CD4-positive, alpha-beta T cell treated with Interleukin-6 for 4 hours (primary cell): Measurements from ENCODE around the gene SAMD3.
"Not testable (repeated sequence)": the region's sequence is repeated elsewhere in the genome, so short reads cannot be mapped to it uniquely, and the experiment has no call there.

Experiments
- DNase-seq: peaks from one replicate; pipeline ENCODE4 v3.0.0-alpha.2; 2020; ENCODE audit warnings: mixed read lengths

The SAMD3 gene

DNA sequence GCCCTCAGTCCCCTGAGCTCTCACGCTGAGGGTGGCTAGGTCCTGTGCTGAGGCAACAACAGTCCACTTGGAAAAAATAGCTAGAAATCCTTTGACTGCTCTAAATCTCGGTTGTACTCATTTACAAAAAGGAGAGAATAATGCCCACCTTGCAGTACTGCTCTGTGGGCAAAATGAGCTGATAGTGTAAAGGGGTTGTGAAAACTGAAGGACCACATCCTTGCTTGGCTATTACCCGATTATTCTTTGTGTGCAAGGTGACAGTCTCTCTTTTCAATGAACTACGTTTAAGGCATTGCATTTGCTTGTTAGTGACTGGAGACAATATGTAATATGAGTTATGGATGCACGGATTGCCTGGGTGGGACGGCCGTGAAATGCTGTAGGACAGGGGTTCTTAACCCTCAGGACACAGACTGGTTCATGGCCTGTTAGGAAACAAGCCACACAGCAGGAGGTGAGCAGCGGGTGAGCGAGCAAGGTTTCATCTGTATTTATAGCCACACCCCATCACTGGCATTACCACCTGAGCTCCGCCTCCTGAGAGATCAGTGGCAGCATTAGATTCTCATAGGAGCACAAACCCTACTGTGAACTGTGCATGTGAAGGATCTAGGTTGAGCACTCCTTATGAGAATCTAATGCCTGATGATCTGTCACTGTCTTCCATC, 14.6 kb downstream of the SAMD3 start:
- no peak for DNase-seq

- DNase-seq, result no peak
Observed at GRCh38 chr6:130206479-130206878, 16.3 kb downstream of the SAMD3 start.

- DNase-seq, result no peak
Observed at GRCh38 chr6:130204322-130204721, 18.4 kb downstream of the SAMD3 start.

DNA sequence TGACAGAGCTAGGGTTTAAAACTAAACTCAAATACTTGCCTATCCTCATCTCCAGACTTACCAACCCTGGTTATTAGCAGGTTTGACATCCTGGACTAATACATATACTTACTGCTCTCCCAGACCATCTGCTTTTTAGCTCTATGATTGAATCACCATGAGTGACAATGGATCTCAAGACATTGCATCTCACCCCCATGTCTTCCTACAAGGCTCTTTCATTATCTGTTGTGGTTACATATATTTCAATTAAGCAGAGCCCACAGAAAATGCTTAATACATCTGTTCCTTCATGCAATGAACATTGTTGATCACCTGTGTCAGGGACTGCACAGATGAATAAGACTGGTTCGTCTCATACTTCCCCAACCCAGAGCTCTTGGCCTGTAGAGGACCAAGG, 19.4 kb downstream of the SAMD3 start:
- no peak for DNase-seq

- no peak for DNase-seq
Observed at GRCh38 chr6:130202782-130203181, 20.0 kb downstream of the SAMD3 start.

- no peak for DNase-seq
Observed at GRCh38 chr6:130200020-130200419, 22.7 kb downstream of the SAMD3 start.

DNA sequence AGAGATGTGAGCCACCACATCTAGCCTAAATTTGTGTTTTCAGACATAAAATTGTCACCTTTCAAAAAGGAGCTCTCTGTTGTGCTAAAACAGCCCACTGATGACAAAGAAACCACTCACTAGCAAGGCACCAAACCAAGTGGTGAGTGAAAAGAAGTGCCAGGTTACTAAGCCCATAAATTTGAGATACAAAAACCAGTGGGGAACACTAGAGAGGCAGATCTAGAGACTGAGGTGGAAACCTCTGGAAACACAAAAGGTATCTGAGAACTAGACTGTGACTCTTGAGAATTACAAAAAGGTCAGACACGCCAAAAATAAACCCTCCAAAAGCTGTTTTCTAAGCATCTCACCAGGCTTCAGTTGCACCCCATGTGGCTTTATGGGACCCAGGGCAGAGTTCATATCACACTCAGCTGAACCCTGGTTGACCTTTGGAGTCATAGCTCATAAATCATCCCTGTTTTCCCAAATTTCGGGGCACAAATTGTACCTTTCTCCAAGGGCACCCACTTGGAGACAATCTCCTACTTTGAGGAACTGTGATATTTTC, 24.2 kb downstream of the SAMD3 start:
- no peak for DNase-seq

DNA sequence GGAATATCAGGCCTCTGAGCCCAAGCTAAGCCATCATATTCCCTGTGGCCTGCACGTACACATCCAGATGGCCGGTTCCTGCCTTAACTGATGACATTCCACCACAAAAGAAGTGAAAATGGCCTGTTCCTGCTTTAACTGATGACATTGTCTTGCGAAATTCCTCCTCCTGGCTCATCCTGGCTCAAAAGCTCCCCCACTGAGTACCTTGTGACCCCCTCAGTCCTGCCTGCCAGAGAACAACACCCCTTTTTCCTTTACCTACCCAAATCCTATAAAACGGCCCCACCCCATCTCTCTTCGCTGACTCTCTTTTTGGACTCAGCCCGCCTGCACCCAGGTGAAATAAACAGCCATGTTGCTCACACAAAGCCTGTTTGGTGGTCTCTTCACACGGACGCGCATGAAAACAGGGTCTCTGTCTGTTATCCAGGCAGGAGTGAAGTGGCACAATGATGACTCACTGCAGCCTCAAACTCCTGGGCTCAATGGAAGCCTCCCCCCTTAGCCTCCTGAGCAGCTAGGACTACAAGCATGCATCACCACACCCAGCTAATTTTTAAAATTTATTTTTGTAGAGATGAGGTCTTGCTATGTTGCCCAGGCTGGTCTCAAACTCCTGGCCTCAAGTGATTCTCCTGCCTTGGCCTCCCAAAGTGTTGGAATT, 24.8 kb downstream of the SAMD3 start:
- not testable (repeated sequence) for DNase-seq

- not testable (repeated sequence) for DNase-seq
Observed at GRCh38 chr6:130194434-130194833, 28.3 kb downstream of the SAMD3 start.

DNA sequence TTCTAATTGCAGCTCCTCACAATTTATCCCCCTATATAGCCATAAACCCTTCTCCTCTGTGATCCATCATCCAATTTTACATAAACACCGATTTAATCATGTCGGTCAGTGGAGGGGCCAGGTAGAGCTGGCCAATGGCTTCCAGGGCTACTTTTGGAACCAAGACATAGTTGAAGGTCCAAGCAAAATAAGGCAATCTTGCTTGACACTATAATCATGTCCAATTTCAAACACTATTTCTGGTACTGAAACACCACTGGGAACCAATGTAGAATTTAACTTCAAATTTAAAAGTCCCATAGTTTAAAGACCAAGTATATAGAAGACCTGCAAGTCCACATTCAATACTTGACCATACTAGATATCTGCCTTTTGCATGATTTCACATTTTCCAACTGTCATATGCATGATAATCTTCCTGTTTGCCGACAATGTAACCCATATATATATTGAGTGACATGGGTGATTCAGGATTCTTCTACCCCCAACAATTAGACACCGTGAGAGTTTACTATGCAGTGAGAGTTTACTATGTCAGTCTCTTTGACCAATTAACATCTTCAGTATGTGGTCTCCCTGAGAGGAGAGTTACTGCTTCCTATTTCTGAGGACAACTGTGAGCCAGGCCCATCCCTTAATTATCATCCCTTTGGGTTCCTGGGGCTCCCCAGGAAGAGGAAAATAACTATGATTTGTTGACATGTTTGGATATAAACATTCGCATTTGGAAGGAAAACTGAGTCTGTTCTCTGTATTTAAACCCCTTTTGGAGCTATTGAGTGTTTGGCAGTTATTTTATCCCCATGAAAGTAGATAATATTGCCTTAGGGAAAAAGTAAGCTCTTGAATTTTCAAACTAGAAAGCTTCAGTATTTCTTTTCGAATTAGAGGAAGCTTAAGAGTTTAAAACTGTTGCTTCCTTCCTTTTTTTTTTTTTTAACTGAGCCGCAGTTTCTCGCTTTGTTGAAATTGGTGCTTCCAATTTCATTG, 31.8 kb downstream of the SAMD3 start:
- no peak for DNase-seq

GRCh38 chr6:130189531-130190397, 33.0 kb downstream of the SAMD3 start:
- no peak for DNase-seq

DNA sequence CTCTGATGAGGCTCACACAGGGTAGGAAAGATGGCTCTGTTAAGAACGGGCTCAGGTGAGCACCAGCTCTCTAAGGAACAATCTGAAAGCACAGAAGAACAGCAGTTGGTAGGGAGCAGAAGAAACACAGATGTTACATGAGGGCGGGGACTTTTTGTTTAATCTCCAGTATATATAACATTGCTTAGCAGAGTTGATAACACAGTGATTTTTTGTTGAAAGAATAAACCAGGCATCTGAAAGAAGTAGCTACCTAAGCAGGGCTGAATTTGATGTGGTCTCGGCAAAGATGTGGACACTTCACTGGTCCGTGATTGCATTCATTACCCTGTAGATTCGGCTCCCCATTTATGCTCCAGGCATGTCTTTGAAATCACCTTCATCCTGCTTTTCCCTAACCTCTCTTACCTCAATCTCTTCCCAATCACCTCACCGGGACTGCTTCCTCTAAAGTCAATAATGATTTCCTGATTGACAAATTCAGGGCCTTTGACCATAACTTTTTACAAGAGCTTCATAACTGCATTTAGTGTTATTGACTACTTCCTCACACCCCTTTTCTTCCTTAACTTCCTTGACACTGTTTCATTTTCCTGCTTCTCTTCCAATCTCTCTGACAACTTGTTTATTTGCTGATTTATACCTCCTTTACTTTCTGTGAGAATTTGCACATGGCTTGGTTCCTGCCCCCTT, 34.4 kb downstream of the SAMD3 start:
- no peak for DNase-seq

DNA sequence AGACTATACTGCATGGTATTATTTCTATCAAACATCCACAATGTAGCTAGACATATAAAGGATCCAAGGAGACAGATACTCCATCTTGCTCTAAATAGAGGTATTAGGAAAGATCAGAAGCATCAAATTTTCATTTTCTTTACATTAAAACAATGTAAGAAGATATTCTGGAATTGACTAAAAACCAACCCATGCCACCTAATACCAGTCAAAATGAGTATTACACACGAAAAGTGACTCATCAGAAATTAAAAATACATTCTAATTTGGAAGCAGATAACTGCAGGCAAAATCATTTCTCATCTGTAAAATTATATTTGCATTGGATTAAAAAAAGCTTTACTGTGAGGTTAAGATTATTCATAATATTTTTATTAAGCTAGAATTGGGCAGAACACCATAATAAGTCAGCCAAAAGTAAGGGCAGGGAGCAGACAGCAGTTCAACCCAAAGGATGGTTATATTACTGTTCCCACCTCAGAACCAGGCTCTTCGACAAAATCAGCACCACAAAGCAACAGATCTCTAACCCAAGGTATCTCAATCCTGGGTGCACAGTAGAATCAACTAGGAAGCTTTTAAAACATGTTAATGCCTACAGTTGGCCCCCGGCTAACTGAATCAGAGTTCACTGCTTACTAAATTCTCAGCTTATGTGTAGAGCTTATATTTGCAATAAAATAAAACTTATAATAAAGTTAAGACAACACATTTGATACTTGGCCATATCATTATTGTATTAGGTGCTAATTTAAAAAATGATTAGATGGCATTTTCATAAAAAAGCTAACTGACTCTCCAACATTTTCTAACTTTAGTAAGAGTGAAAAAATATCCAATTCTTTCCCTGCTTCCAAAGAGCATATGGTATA, 35.2 kb downstream of the SAMD3 start:
- DNase-seq, result no peak

- DNase-seq, result no peak
Observed at GRCh38 chr6:130185658-130186057, 37.1 kb downstream of the SAMD3 start.

DNA sequence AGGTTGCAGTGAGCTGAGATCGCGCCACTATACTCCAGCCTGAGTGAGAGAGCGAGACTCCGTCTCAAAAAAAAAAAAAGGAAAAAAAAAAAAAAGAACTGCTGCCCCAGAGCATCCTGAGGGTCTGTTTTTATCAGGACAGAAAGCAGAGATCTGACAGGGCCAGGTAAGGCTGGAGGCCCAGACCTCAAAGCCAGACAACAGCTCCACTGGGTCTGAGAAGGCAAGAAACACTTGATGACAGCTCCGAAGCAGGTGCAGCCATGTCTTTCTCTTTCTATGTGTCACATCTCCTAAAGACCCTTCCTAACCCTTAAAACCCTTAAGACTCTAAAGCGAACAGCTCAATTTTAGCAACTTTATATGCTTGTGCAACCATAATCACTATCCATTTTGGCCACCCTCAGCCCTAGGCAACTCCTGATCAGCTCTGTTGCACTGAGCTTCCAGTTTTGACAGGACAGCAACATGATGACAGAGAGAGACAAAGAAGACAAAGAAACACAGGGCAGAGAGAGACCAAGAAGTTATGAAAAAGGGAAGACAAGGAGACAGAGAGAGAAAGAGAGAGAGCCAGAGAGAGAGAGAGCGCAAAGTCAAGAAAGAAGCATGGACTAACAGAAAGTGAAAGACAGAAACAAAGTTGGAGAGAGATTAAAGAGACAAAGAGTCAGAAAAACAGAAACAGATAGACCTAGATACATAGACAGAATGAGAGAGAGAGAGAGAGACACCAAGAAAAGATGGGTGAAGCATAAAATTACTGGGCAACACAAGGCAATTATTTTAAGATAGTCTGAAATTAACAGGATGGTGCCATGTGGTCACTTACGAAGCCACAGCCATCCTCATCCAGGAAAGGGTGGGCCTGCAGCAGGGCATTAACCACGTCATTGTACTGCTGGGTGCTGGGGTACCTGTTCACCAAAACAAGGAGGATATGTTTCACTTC, 39.2 kb downstream of the SAMD3 start:
- peak; percentile 57 for DNase-seq

DNA sequence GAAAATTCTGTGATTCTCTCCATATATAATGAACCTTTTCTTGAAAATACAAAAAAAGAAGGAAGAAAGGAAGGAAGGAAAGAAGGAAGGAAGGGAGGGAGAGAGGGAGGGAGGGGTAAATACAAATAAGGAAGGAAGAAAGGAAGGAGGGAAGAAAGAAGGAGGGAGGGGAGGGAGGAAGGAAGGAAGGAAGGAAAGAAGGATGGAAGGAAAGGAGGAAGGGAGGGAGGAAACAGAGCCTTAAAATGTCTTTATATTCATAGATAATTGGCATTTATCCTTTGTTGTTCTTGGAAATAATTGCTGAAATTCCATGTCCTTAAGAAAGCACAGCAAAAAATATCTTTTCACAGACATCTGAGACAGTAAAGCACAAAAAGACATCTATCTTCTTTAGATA, 40.3 kb downstream of the SAMD3 start:
- DNase-seq, result no peak

GRCh38 chr6:130178692-130179091, 44.1 kb downstream of the SAMD3 start:
- no peak for DNase-seq

DNA sequence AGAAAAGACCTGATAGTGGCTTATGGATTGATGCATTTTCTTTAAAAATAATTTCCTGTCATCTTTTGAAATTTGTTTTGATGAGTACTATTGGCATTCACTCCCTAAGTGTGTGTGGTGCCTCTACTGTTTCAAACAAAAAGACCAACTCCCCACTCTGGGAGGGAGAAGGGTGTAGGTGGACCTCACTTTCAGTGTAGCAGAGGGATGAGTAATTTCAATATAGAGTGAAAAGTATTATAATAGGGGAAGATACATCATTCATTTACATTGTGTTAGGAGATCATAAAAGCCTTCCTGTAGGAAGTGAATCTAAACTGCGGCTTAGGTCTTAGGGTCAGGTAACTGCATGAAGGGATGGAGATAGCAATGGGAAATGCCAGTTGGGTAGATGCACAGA, 46.4 kb downstream of the SAMD3 start:
- no peak for DNase-seq

DNA sequence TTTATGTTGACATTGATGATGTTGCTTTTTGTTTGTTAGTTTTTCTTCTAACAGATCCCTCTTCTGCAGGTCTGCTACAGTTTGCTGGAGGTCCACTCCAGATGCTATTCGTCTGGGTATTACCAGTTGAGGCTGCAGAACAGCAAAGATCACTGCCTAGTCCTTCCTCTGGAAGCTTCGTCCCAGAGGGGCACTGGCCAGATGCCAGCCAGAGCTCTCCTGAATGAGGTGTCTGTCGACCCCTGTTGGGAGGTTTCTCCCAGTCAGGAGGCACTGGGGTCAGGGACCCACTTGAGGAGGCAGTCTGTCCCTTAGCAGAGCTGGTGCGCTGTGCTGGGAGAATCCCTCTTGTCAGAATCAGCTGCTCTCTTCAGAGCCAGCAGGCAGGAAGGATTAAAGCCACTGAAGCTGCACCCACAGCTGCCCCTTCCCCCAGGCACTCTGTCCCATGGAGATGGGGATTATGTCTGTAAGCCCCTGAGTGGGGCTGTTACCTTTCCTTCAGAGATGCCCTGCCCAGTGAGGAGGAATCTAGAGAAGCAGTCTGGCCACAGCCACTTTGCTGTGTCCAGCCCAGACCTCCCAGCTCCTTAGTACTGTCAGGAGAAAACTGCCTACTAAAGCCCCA, 49.3 kb downstream of the SAMD3 start:
- DNase-seq, result not testable (repeated sequence)
